ENCODE results near the gene OR52N5. TPM values are rescaled to one million over a fixed set of nuclear protein-coding genes. Genes with fewer than 3 reads are reported as not detected.

The OR52N5 gene
- total and polyA plus RNA-seq, 2 of the 13 experiments (the other 11 are each of a cell fraction or from before 2014, with no cell fraction given) = not detected

GRCh38 chr11:5737670-5738392 is 45.3 kb downstream of the OR52N5 start:
- no peaks in the 10 kb centered on the region for H4K20me1 ChIP-seq (ENCODE audit: insufficient read depth, low read length)
- H3K79me2 ChIP-seq (ENCODE audit: insufficient read depth, low read length) = no peaks in the 10 kb centered on the region
- no peak overlapping the region for H3K4me2 ChIP-seq (ENCODE audit: low read depth, low read length)
- no peaks in the 10 kb centered on the region for H3K9me3 ChIP-seq (ENCODE audit: low read length)
- no peak overlapping the region for H3K27ac ChIP-seq (ENCODE audit: extremely low read length, insufficient read depth, low read length)
- ChIA-PET CTCF (ENCODE audit: low intra/inter-chr PET ratio, low total read pairs) (no interaction called here), POLR2A (no interaction called here)
- TF ChIP-seq ZNF224 (CRISPR knock-in tag; IDR thresholded peaks at IDR 0.05) (no peak), ZFP62 (CRISPR knock-in tag; IDR thresholded peaks at IDR 0.05) (no peak), REST (IDR thresholded peaks at IDR 0.05; ENCODE audit: borderline replicate concordance in 1 of 2, low read depth in 1 of 2, low read length in 2 of 2) (no peak), U2AF2 (IDR thresholded peaks at IDR 0.05; ENCODE audit: low read depth, low read length) (no peak), ZBTB8A (CRISPR knock-in tag; IDR thresholded peaks at IDR 0.05; ENCODE audit: borderline replicate concordance, low read depth) (no peak), GLMP (CRISPR knock-in tag; IDR thresholded peaks at IDR 0.05; ENCODE audit: borderline replicate concordance) (no peak), KLF6 (CRISPR knock-in tag; IDR thresholded peaks at IDR 0.05) (no peak), MAF1 (CRISPR knock-in tag; IDR thresholded peaks at IDR 0.05; ENCODE audit: borderline replicate concordance) (no peak), GLI4 (CRISPR knock-in tag; IDR thresholded peaks at IDR 0.05; ENCODE audit: borderline replicate concordance) (no peak), ZGPAT (CRISPR knock-in tag; IDR thresholded peaks at IDR 0.05) (no peak), ZNF749 (CRISPR knock-in tag; IDR thresholded peaks at IDR 0.05; ENCODE audit: borderline replicate concordance) (no peak), U2AF1 (optimal IDR thresholded peaks at IDR 0.05; ENCODE audit: low read depth, low read length) (no peak), MAFF (IDR thresholded peaks at IDR 0.05; ENCODE audit: low read depth, low read length) (no peak), KLF15 (CRISPR knock-in tag; IDR thresholded peaks at IDR 0.05; ENCODE audit: borderline replicate concordance) (no peak)
- no TSS peak for BruUV-seq (replicated peaks)
- 18% methylated on average over 6 of the region's 6 CpGs for WGBS (ENCODE audit: low lambda C conversion rate)
- no peak overlapping the region for H3K4me3 ChIP-seq (replicated peaks in 1 of 3; ENCODE audit: insufficient read depth in 1 of 3, low read depth in 2 of 3, low read length in 3 of 3)
- no peak overlapping the region for H2AFZ ChIP-seq (ENCODE audit: low read length)
- no peak for ATAC-seq
- in situ Hi-C loops (cut with HindIII; ENCODE audit: extremely low pct_ligation_motif_present, low pct_unique_long_range_greater_than_20kb) = no loop called here
- no peaks in the 10 kb centered on the region for H3K36me3 ChIP-seq (replicated peaks in 1 of 2; ENCODE audit: control insufficient read depth in 1 of 2, insufficient read depth in 2 of 2, low read length in 2 of 2)
- no peaks in the 10 kb centered on the region for H3K27me3 ChIP-seq (ENCODE audit: control insufficient read depth in 1 of 2, insufficient read depth in 2 of 2, low read length in 2 of 2)
- no peak for DNase-seq (ENCODE audit: low spot score)
- H3K9ac ChIP-seq (ENCODE audit: insufficient read depth, low read depth, low read length) = no peak overlapping the region
- intact Hi-C loops (cut with micrococcal nuclease; ENCODE audit: unreplicated experiment) = no loop called here
- no peak for FAIRE-seq
- no peaks in the 10 kb centered on the region for H3K4me1 ChIP-seq (ENCODE audit: insufficient read depth, low read length)
